ENCODE results near the gene RGS17.
A peak's percentile ranks its signal among the peaks of the same experiment; 100 is the strongest.
"Not testable (repeated sequence)": the region's sequence is repeated elsewhere in the genome, so short reads cannot be mapped to it uniquely, and the experiment has no call there.

The RGS17 gene

GRCh38 chr6:153001767-153002612 lies 129.1 kb downstream of the RGS17 start:
- H3K9me3 ChIP-seq (ENCODE audit: insufficient read depth, low read depth, low read length): no peaks in the 10 kb centered on the region

GRCh38 chr6:153000790-153001189 lies 130.3 kb downstream of the RGS17 start:
- Histone ChIP-seq H3K4me3 (ENCODE audit: low read length) (peak overlapping the region; percentile 98), H3K36me3 (ENCODE audit: insufficient read depth, low read depth, low read length) (peaks cover 26% of the 10 kb centered on the region), H3K9ac (ENCODE audit: low read depth, low read length) (peak overlapping the region; percentile 96; the same call in 1 of the 2 replicates)
- not testable (repeated sequence) for H3K4me1 ChIP-seq (ENCODE audit: insufficient read depth, low read length); H3K27ac ChIP-seq (ENCODE audit: low read length); H3K27me3 ChIP-seq (ENCODE audit: insufficient read depth, low read length); H3K9me3 ChIP-seq (ENCODE audit: insufficient read depth, low read depth, low read length)

More at GRCh38 chr6:153001767-153002612, 129.1 kb downstream of the RGS17 start:
- Histone ChIP-seq H3K9ac (ENCODE audit: low read depth, low read length) (peak overlapping the region; percentile 96), H3K27me3 (ENCODE audit: insufficient read depth, low read length) (no peaks in the 10 kb centered on the region), H3K4me3 (ENCODE audit: low read length) (peak overlapping the region; percentile 98), H3K36me3 (ENCODE audit: insufficient read depth, low read depth, low read length) (peaks cover 14% of the 10 kb centered on the region), H3K27ac (ENCODE audit: low read length) (peak overlapping the region; percentile 70), H3K4me1 (ENCODE audit: insufficient read depth, low read length) (peaks cover 5% of the 10 kb centered on the region; the same call in 1 of the 2 replicates)

- H3K9ac ChIP-seq (ENCODE audit: low read depth, low read length): no peak overlapping the region
- no peak overlapping the region; the same call in 1 of the 2 replicates for H3K4me3 ChIP-seq (ENCODE audit: low read length)
- peaks cover 31% of the 10 kb centered on the region for H3K36me3 ChIP-seq (ENCODE audit: insufficient read depth, low read depth, low read length)
- H3K4me1 ChIP-seq (ENCODE audit: insufficient read depth, low read length): peaks cover 5% of the 10 kb centered on the region; the same call in 1 of the 2 replicates
- no peak overlapping the region for H3K27ac ChIP-seq (ENCODE audit: low read length)
- no peaks in the 10 kb centered on the region for H3K27me3 ChIP-seq (ENCODE audit: insufficient read depth, low read length)
- H3K9me3 ChIP-seq (ENCODE audit: insufficient read depth, low read depth, low read length): no peaks in the 10 kb centered on the region
Measured at GRCh38 chr6:153000243-153000642, 130.8 kb downstream of the RGS17 start.

GRCh38 chr6:152999538-152999937 lies 131.5 kb downstream of the RGS17 start:
- peaks cover 37% of the 10 kb centered on the region for H3K36me3 ChIP-seq (ENCODE audit: insufficient read depth, low read depth, low read length)
- not testable (repeated sequence) for H3K9me3 ChIP-seq (ENCODE audit: insufficient read depth, low read depth, low read length); H3K4me3 ChIP-seq (ENCODE audit: low read length); H3K27ac ChIP-seq (ENCODE audit: low read length); H3K9ac ChIP-seq (ENCODE audit: low read depth, low read length); H3K4me1 ChIP-seq (ENCODE audit: insufficient read depth, low read length); H3K27me3 ChIP-seq (ENCODE audit: insufficient read depth, low read length)

GRCh38 chr6:152993847-152994246 lies 137.2 kb downstream of the RGS17 start:
- no peak overlapping the region for H3K9ac ChIP-seq (ENCODE audit: low read depth, low read length)
- peaks cover 88% of the 10 kb centered on the region for H3K36me3 ChIP-seq (ENCODE audit: insufficient read depth, low read depth, low read length)
- H3K27me3 ChIP-seq (ENCODE audit: insufficient read depth, low read length): no peaks in the 10 kb centered on the region
- H3K27ac ChIP-seq (ENCODE audit: low read length): no peak overlapping the region
- no peaks in the 10 kb centered on the region for H3K9me3 ChIP-seq (ENCODE audit: insufficient read depth, low read depth, low read length)
- no peaks in the 10 kb centered on the region for H3K4me1 ChIP-seq (ENCODE audit: insufficient read depth, low read length)
- H3K4me3 ChIP-seq (ENCODE audit: low read length): no peak overlapping the region

- no peaks in the 10 kb centered on the region for H3K4me1 ChIP-seq (ENCODE audit: insufficient read depth, low read length)
- no peak overlapping the region for H3K27ac ChIP-seq (ENCODE audit: low read length)
- H3K9me3 ChIP-seq (ENCODE audit: insufficient read depth, low read depth, low read length): no peaks in the 10 kb centered on the region
- peaks cover 87% of the 10 kb centered on the region for H3K36me3 ChIP-seq (ENCODE audit: insufficient read depth, low read depth, low read length)
- no peaks in the 10 kb centered on the region for H3K27me3 ChIP-seq (ENCODE audit: insufficient read depth, low read length)
- no peak overlapping the region for H3K4me3 ChIP-seq (ENCODE audit: low read length)
- no peak overlapping the region for H3K9ac ChIP-seq (ENCODE audit: low read depth, low read length)
Measured at GRCh38 chr6:152993431-152993830, 137.7 kb downstream of the RGS17 start.

- H3K9me3 ChIP-seq (ENCODE audit: insufficient read depth, low read depth, low read length): no peaks in the 10 kb centered on the region
- no peak overlapping the region for H3K4me3 ChIP-seq (ENCODE audit: low read length)
- no peak overlapping the region for H3K27ac ChIP-seq (ENCODE audit: low read length)
- no peaks in the 10 kb centered on the region for H3K4me1 ChIP-seq (ENCODE audit: insufficient read depth, low read length)
- H3K36me3 ChIP-seq (ENCODE audit: insufficient read depth, low read depth, low read length): peaks cover 37% of the 10 kb centered on the region
- H3K27me3 ChIP-seq (ENCODE audit: insufficient read depth, low read length): no peaks in the 10 kb centered on the region
- no peak overlapping the region for H3K9ac ChIP-seq (ENCODE audit: low read depth, low read length)
Measured at GRCh38 chr6:152986978-152987377, 144.1 kb downstream of the RGS17 start.

GRCh38 chr6:152985300-152985699 lies 145.8 kb downstream of the RGS17 start:
- Histone ChIP-seq H3K4me3 (ENCODE audit: low read length) (peak overlapping the region; percentile 87), H3K9ac (ENCODE audit: low read depth, low read length) (peak overlapping the region; percentile 94; the same call in 1 of the 2 replicates), H3K36me3 (ENCODE audit: insufficient read depth, low read depth, low read length) (peaks cover 30% of the 10 kb centered on the region)
- not testable (repeated sequence) for H3K27me3 ChIP-seq (ENCODE audit: insufficient read depth, low read length); H3K9me3 ChIP-seq (ENCODE audit: insufficient read depth, low read depth, low read length); H3K27ac ChIP-seq (ENCODE audit: low read length); H3K4me1 ChIP-seq (ENCODE audit: insufficient read depth, low read length)

GRCh38 chr6:152984513-152984872 lies 146.6 kb downstream of the RGS17 start:
- no peak overlapping the region for H3K27ac ChIP-seq (ENCODE audit: low read length)
- peaks cover 6% of the 10 kb centered on the region; the same call in 1 of the 2 replicates for H3K4me1 ChIP-seq (ENCODE audit: insufficient read depth, low read length)
- peak overlapping the region; percentile 87 for H3K4me3 ChIP-seq (ENCODE audit: low read length)
- peaks cover 29% of the 10 kb centered on the region for H3K36me3 ChIP-seq (ENCODE audit: insufficient read depth, low read depth, low read length)
- no peaks in the 10 kb centered on the region for H3K9me3 ChIP-seq (ENCODE audit: insufficient read depth, low read depth, low read length)
- H3K27me3 ChIP-seq (ENCODE audit: insufficient read depth, low read length): no peaks in the 10 kb centered on the region
- H3K9ac ChIP-seq (ENCODE audit: low read depth, low read length): peak overlapping the region; percentile 94; the same call in 1 of the 2 replicates

GRCh38 chr6:152983637-152984512 lies 147.2 kb downstream of the RGS17 start:
- peaks cover 10% of the 10 kb centered on the region; the same call in 1 of the 2 replicates for H3K4me1 ChIP-seq (ENCODE audit: insufficient read depth, low read length)
- H3K4me3 ChIP-seq (ENCODE audit: low read length): peak overlapping the region; percentile 87
- H3K36me3 ChIP-seq (ENCODE audit: insufficient read depth, low read depth, low read length): peaks cover 34% of the 10 kb centered on the region
- no peaks in the 10 kb centered on the region for H3K27me3 ChIP-seq (ENCODE audit: insufficient read depth, low read length)
- peak overlapping the region; percentile 52 for H3K27ac ChIP-seq (ENCODE audit: low read length)
- H3K9ac ChIP-seq (ENCODE audit: low read depth, low read length): peak overlapping the region; percentile 94
- no peaks in the 10 kb centered on the region for H3K9me3 ChIP-seq (ENCODE audit: insufficient read depth, low read depth, low read length)

GRCh38 chr6:152982904-152983636 lies 148.0 kb downstream of the RGS17 start, which contains the start of gene FBXO5:
TSS of gene FBXO5 (minus strand) at chr6:152983041. CDS start at chr6:152982959, 82 bp downstream.
- peaks cover 39% of the 10 kb centered on the region for H3K36me3 ChIP-seq (ENCODE audit: insufficient read depth, low read depth, low read length)
- H3K9me3 ChIP-seq (ENCODE audit: insufficient read depth, low read depth, low read length): no peaks in the 10 kb centered on the region
- peak within 1 kb of the TSS; percentile 98 for H3K9ac ChIP-seq (ENCODE audit: low read depth, low read length)
- H3K4me3 ChIP-seq (ENCODE audit: low read length): peak within 1 kb of the TSS; percentile 87
- H3K27me3 ChIP-seq (ENCODE audit: insufficient read depth, low read length): no peaks in the 10 kb centered on the region
- H3K27ac ChIP-seq (ENCODE audit: low read length): peak within 1 kb of the TSS; percentile 86
- H3K4me1 ChIP-seq (ENCODE audit: insufficient read depth, low read length): peaks cover 13% of the 10 kb centered on the region; the same call in 1 of the 2 replicates
